HG03378 (cell line): ENCODE measurements around the gene COL6A5.

Experiments
- ATAC-seq: cut with Tn5 transposase; IDR thresholded peaks from one replicate; pipeline ENCODE4 v1.9.1; 2021; ENCODE audit warnings: mild to moderate bottlenecking, moderate library complexity; ENCODE audit not compliant: unreplicated experiment

The COL6A5 gene

GRCh38 chr3:130509008-130509407 lies 163.5 kb downstream of the COL6A5 start:
- no peak for ATAC-seq

- ATAC-seq = no peak
Observed at GRCh38 chr3:130514681-130515080, 169.2 kb downstream of the COL6A5 start.

- ATAC-seq = no peak
Observed at GRCh38 chr3:130515755-130516154, 170.3 kb downstream of the COL6A5 start.

GRCh38 chr3:130516645-130517512 lies 171.4 kb downstream of the COL6A5 start, which contains the start of gene COL6A6:
Gene COL6A6, plus strand, starts transcription at chr3:130517177. Its CDS starts 43,188 bp downstream, at chr3:130560365.
- no peak for ATAC-seq

GRCh38 chr3:130517602-130518001 lies 172.1 kb downstream of the COL6A5 start:
- no peak for ATAC-seq

- no peak for ATAC-seq
Observed at GRCh38 chr3:130519754-130520153, 174.3 kb downstream of the COL6A5 start.

GRCh38 chr3:130522399-130522798 lies 176.9 kb downstream of the COL6A5 start:
- no peak for ATAC-seq

- no peak for ATAC-seq
Observed at GRCh38 chr3:130527426-130527825, 182.0 kb downstream of the COL6A5 start.

GRCh38 chr3:130528120-130528519 lies 182.6 kb downstream of the COL6A5 start:
- ATAC-seq = no peak

GRCh38 chr3:130529486-130530215 lies 184.2 kb downstream of the COL6A5 start:
- ATAC-seq = no peak

- no peak for ATAC-seq
Observed at GRCh38 chr3:130533247-130533646, 187.8 kb downstream of the COL6A5 start.
